Activated naive CD4-positive, alpha-beta T cell (primary cell): ENCODE data around the gene CDK5RAP3.

Experiments used
- DNase-seq, 4 experiments: peaks; one replicate each; lab custom pipeline; 2025; lab: John Stamatoyannopoulos, UW

The CDK5RAP3 gene

GRCh38 chr17:47948706-47949196 lies 22.2 kb upstream of the CDK5RAP3 start:
- no peak for DNase-seq

- peak; percentile 32 to 76 (median 61) for DNase-seq
These were observed 21.6 kb upstream of the CDK5RAP3 start for GRCh38 chr17:47949197-47949759.

GRCh38 chr17:47949946-47950345 lies 21.0 kb upstream of the CDK5RAP3 start:
- DNase-seq: no peak

- no peak for DNase-seq
These were observed 20.5 kb upstream of the CDK5RAP3 start for GRCh38 chr17:47950448-47950847.

DNA sequence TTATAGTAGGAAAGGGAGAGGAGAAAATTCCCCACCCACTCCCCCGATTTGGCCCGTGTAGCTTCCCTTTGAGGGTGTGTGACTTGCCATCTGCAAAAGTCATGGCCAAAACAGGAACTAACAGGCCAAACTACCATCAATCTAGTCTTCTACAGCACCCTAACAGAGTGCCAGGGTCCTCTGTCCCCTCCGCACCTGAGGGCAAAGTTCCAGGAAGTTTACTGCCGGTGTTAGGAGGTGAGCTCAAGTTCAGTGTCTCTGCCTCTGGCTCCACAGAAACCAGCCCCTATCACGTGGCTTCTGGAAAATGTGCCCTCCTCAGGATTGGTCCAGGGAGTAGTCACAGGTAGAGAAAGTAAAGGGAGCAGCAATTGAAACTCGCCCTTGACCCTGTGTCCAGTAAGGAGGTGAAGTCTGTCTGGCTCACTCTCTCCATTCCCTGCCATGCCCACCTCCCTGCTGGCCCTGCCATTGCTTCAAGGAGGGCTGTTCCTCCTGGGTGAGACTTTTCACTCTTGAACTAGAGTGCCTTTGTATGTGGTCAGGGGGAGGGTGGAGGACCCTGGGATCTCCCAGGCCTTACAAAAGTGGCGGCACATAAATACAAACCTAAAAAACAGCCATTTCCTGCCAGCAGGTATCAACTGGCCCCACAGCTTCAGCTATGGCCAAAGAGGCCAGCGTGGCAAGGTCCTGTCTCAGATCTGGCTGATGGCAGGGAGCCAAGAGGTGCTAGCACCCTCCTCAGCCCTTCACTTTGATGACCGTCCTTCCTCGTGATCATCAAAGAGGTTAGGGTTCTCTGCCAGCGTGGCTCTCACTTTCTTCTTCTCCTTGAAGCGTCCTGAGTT lies 18.5 kb upstream of the CDK5RAP3 start:
- no peak for DNase-seq

- DNase-seq: no peak
These were observed 17.0 kb upstream of the CDK5RAP3 start for GRCh38 chr17:47953909-47954308.

GRCh38 chr17:47955497-47956461 lies 15.1 kb upstream of the CDK5RAP3 start:
- no peak for DNase-seq

- no peak for DNase-seq
These were observed 13.9 kb upstream of the CDK5RAP3 start for GRCh38 chr17:47956791-47957590.

DNA sequence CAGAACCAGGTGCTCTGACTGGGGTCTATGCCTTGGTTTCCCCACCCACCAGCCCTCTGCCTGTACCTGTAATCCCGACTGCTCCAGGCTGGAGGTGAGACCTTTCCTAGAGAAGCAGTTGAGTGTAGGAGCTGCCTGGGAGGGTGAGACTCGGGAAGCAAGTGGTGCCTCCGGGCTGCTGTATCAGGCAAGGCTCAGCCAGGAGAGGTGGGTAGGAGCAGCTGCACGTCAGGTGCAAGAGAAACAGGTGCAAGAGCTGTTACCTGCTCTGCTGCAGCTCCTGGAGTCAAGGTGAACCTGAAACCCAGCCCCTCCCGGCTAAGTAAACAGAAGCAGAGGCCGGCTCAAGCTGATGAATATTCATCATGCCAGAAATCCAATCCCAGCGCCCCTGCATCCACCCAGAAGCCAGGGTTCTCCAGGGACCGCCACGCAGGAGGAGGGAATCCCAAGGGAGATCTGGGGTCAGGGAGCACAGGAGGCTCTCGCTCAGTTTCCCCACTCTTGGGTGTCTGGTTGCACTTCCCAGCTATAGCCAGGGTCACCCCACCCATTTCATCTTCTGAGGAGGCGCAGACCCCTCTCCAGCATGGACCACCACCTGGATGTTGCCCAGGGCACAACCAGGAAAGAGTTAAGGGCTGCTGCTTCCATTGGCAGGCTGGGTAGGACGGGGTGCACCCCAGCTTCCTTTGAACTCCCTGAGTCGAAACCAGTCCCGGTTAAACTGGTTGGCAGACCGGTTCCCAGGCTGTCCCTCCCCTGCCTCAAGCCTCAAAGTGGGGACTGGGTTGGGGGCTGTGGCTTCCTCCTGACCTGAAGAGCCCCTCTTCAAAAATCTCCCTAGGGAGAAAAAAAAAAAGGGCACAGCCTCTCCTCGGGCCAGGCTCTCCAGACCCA lies 13.1 kb upstream of the CDK5RAP3 start, which contains the start of gene PRR15L:
PRR15L (minus strand) TSS at position 293 of the 900 bp plus-strand sequence. CDS start 4,649 bp downstream, outside the sequence.
- DNase-seq: no peak

DNA sequence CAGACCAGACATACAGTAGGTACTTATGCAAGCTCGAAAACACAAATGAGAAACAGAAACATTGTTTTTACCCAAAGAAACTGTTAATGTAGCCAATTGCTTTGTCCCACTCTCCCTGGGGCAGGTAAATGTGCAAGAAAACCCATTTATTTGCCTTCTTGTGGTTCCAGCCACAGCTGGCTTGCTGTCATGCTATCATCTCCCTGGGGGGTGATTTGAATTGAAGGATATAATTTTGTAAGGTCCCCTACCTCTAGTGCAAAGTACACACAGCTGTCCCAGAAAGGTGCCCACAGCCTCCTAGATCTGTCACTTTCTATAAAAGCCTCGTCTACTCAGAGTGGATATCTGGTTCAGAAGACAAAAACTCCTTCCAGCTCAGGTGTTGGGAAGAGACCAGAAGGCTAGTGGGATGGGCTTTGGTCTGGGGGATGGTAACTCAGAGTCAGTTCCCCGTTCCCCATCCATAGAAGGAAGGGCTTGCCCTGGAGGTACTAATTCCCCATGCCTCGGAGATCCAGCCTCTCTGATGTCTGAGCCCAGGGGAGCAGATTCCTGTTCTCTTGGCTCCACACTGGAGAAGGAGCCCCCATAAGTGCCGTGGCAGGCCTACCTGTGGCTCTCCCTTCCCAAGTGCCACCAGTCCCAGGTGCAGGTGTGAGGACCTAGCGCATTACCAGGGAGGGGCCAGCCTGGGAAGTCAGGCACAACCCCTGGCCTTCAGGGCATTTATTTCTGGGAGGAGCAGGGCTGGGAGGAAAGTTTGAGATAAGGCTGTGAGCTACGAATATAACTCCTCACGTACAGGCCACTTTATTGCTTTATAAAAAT lies 10.9 kb upstream of the CDK5RAP3 start:
- no peak for DNase-seq

- DNase-seq: no peak
These were observed 9.5 kb upstream of the CDK5RAP3 start for GRCh38 chr17:47961406-47961805.

DNA sequence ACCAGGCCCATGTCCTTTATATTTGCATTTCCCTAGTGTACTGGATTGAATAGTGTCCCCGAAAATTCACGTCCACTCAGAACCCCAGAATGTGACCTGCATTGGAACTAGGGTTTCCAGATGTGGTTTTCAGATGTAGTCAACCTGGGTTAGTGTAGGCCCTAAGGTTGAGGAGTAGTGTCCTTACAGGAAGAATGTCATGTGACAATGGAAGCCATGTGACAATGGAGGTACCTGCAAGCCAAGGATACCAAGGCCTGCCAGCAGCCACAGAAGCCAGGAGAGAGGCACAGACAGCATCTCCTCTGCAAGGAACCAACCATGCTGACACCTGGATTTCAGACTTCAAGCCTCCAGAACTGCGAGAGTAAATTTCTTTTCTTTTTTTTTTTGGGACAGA lies 8.0 kb upstream of the CDK5RAP3 start:
- no peak for DNase-seq

DNA sequence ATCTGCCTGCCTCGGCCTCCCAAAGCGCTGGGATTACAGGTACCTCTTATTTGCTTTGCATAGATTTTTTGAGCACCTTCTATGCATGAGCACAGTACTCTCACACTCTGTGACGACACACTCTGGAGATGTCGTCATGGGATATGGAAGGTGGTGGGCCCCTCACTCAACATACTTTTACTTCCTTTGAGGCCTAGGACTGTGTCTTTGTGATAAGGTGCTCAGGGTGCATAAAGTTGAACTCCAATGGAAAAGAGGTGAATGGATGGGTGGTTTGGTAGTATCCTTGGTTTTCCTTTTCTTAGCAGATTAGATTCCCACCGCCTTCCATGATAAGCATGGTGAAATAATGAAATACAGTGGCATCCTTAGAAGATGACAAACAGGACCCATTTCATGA lies 6.1 kb upstream of the CDK5RAP3 start:
- no peak for DNase-seq

- DNase-seq: no peak
These were observed 4.8 kb upstream of the CDK5RAP3 start for GRCh38 chr17:47966079-47966519.

GRCh38 chr17:47967607-47968252 lies 3.2 kb upstream of the CDK5RAP3 start:
- no peak for DNase-seq

- no peak for DNase-seq
These were observed 2.1 kb upstream of the CDK5RAP3 start for GRCh38 chr17:47968836-47969235.

- no peak for DNase-seq
These were observed 786 bp upstream of the CDK5RAP3 start for GRCh38 chr17:47969930-47970724.

DNA sequence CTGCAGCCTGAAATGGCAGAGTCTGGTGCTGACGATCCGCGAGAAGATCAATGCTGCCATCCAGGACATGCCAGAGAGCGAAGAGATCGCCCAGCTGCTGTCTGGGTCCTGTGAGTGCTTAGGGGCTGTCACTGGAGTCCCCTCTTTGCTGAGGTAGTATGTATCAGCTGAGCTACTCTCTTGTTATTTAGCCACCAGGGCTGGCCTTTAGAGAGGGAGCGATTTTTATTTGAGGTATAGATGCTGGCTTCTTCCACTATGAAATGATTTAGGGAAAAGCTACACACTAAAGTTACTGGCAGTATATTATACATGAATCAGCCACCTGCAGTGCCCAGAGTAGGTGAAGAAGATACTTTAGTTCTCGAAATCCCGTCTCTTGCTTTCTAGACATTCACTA lies 2.6 kb downstream of the CDK5RAP3 start:
- no peak for DNase-seq
